Sigmoid colon (tissue), 4 donors: ENCODE measurements around the gene PCSK2.

Source experiments
- EP300 ChIP-seq, 4 donors: sonication (generic); formaldehyde crosslinking; IDR thresholded peaks; one replicate each; pipeline ENCODE4 v1.6.1; 2017; ENCODE audit warnings: antibody characterized with exemption in 4 of 4
- POLR2A ChIP-seq, 2 donors: fragments of 450-650 bp; IDR thresholded peaks; one replicate each; pipeline ENCODE4 v1.6.1; 2016; ENCODE audit warnings: antibody characterized with exemption in 2 of 2, mild to moderate bottlenecking in 2 of 2, moderate library complexity in 2 of 2
- POLR2AphosphoS5 ChIP-seq, 4 donors: sonication (generic); formaldehyde crosslinking; IDR thresholded peaks; one replicate each; pipeline ENCODE4 v1.6.1; 2017; ENCODE audit warnings: antibody characterized with exemption in 4 of 4
- TF ChIP-seq, protein P1 (sequence below), 4 experiments: fragments of 450-650 bp in 3 of 4; fragments of 200-600 bp in 1 of 4; IDR thresholded peaks; one replicate each; pipeline ENCODE4 v1.5.1; 2016 to 2019; ENCODE audit warnings: antibody characterized with exemption in 4 of 4, mild to moderate bottlenecking in 3 of 4, moderate library complexity in 2 of 4

DNA sequence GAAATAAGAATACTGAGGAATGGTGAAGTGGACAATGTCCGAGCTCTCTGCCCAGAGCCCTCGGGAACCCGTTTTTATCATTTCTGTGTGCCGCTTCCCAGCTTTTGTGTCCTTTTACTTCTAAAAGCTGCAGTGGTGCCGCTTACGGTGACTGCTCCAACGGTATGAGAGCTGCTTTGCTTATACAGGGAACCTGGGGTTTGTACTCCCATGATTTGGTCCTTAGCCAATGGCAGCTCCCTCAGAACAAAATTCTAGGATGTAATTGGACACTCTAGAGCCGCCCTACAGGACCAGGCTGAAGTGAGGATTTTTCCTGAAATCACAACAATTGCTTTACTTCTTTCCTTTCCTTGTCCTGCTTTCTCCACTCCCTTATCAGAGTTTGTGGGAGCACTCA is 24.2 kb upstream of the PCSK2 start:
- TF ChIP-seq, protein P1, sequence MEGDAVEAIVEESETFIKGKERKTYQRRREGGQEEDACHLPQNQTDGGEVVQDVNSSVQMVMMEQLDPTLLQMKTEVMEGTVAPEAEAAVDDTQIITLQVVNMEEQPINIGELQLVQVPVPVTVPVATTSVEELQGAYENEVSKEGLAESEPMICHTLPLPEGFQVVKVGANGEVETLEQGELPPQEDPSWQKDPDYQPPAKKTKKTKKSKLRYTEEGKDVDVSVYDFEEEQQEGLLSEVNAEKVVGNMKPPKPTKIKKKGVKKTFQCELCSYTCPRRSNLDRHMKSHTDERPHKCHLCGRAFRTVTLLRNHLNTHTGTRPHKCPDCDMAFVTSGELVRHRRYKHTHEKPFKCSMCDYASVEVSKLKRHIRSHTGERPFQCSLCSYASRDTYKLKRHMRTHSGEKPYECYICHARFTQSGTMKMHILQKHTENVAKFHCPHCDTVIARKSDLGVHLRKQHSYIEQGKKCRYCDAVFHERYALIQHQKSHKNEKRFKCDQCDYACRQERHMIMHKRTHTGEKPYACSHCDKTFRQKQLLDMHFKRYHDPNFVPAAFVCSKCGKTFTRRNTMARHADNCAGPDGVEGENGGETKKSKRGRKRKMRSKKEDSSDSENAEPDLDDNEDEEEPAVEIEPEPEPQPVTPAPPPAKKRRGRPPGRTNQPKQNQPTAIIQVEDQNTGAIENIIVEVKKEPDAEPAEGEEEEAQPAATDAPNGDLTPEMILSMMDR (IDR thresholded peaks at IDR 0.05) = no peak
- no peak for TF ChIP-seq POLR2A (IDR thresholded peaks at IDR 0.05)
- no peak for TF ChIP-seq EP300 (IDR thresholded peaks at IDR 0.05)
- no peak for TF ChIP-seq POLR2AphosphoS5 (IDR thresholded peaks at IDR 0.05)
